GM12878 (cell line): ENCODE data around the gene EFNA4. TPM values are rescaled to one million over a fixed set of nuclear protein-coding genes. Genes with fewer than 3 reads are reported as not detected.

Experiments used
- ATAC-seq: fragments of 200-7000 bp; cut with Tn5 transposase; 3 replicates; pipeline ENCODE4 v1.9.1; 2020; ENCODE audit warnings: mild to moderate bottlenecking, moderate library complexity
- BruUV-seq: library from RNA; stranded (reverse); fragments of 400-500 nt; replicated peaks from 2 replicates; lab custom pipeline; 2021; lab: Mats Ljungman, UMichigan
- CTCF ChIA-PET: fragments of 300-600 bp; sonication (Branson Sonifier 250); formaldehyde crosslinking; extraction: SDS; loops from one replicate; lab custom pipeline; 2021; ENCODE audit warnings: inconsistent platforms; lab: Yijun Ruan, JAX
- POLR2A ChIA-PET: fragments of 350-600 bp; formaldehyde crosslinking; extraction: SDS; loops from one replicate; lab custom pipeline; 2021; ENCODE audit warnings: inconsistent platforms; lab: Charles Lee
- RAD21 ChIA-PET: fragments of 300-600 bp; sonication (Branson Sonifier 250); formaldehyde crosslinking; loops from one replicate; lab custom pipeline; 2023; ENCODE audit warnings: antibody characterized with exemption; ENCODE audit not compliant: unreplicated experiment; lab: Charles Lee
- SMC1A ChIA-PET: fragments of 300-600 bp; sonication (Branson Sonifier 250); formaldehyde crosslinking; loops from one replicate; lab custom pipeline; 2023; ENCODE audit not compliant: unreplicated experiment, uncharacterized antibody; lab: Charles Lee
- DNase-seq: peaks from one replicate; pipeline ENCODE4 v3.0.0-alpha.2; 2011; ENCODE audit warnings: low read depth, low spot score
- FAIRE-seq: peaks from 3 replicates; lab custom pipeline; 2011; peaks lifted over from hg19 to GRCh38; lab: Jason Lieb, UNC
- H2AFZ ChIP-seq: 2 replicates; pipeline ENCODE4 v1.6.0; 2011; ENCODE audit warnings: low read depth, low read length, control low read depth; ENCODE audit not compliant: control insufficient read depth
- H3K27ac ChIP-seq: 2 replicates; pipeline ENCODE4 v1.5.1; 2011; ENCODE audit warnings: control low read depth; ENCODE audit not compliant: control insufficient read depth, insufficient read depth
- H3K27me3 ChIP-seq, 2 experiments: replicated peaks in 1 of 2; 2 replicates each; pipeline versions ENCODE4 v1.6.0 to v1.6.1; 2011; ENCODE audit warnings: low read length in 1 of 2; ENCODE audit not compliant: control insufficient read depth in 2 of 2, insufficient read depth in 2 of 2
- H3K36me3 ChIP-seq, 2 experiments: 2 replicates each; pipeline ENCODE4 v1.5.1; 2011; ENCODE audit warnings: low read length in 1 of 2; ENCODE audit not compliant: control insufficient read depth in 2 of 2, insufficient read depth in 2 of 2
- H3K4me1 ChIP-seq: 2 replicates; pipeline ENCODE4 v1.6.1; 2011; ENCODE audit warnings: mild to moderate bottlenecking, low read length, moderate library complexity, mixed read lengths; ENCODE audit not compliant: control insufficient read depth, insufficient read depth
- H3K4me2 ChIP-seq: 2 replicates; pipeline ENCODE4 v1.6.0; 2011; ENCODE audit warnings: control low read depth; ENCODE audit not compliant: control insufficient read depth, insufficient read depth
- H3K4me3 ChIP-seq: fragments of 200-600 bp; sonication (generic); 2 replicates; pipeline ENCODE4 v1.5.1; 2016
- H3K79me2 ChIP-seq: 2 replicates; pipeline ENCODE4 v1.6.0; 2011; ENCODE audit warnings: low read length; ENCODE audit not compliant: control insufficient read depth, insufficient read depth
- H3K9ac ChIP-seq: 2 replicates; pipeline ENCODE4 v1.8.0; 2011; ENCODE audit warnings: low read length, control low read depth, mixed read lengths; ENCODE audit not compliant: control insufficient read depth, insufficient read depth
- H3K9me3 ChIP-seq: replicated peaks from 3 replicates; pipeline ENCODE4 v1.5.1; 2011; ENCODE audit warnings: mild to moderate bottlenecking, low read length; ENCODE audit not compliant: control insufficient read depth, insufficient read depth
- H4K20me1 ChIP-seq: 2 replicates; pipeline ENCODE4 v1.6.0; 2011; ENCODE audit not compliant: control insufficient read depth, insufficient read depth
- EED ChIP-seq: sonication (generic); IDR thresholded peaks from 2 replicates; pipeline ENCODE4 v1.6.1; 2016; ENCODE audit warnings: antibody characterized with exemption, low read depth
- EGR1 ChIP-seq, 2 experiments: IDR thresholded peaks; 1 replicate in 1 of 2; 2 replicates in 1 of 2; pipeline ENCODE4 v1.6.1; 2011 to 2012; ENCODE audit warnings: low read depth in 2 of 2, low read length in 2 of 2, borderline replicate concordance in 1 of 2, mild to moderate bottlenecking in 1 of 2, moderate library complexity in 1 of 2
- IKZF1 ChIP-seq: fragments of 450-650 bp; conservative IDR thresholded peaks from 2 replicates; pipeline ENCODE4 v1.6.1; 2017; ENCODE audit warnings: antibody characterized with exemption, mild to moderate bottlenecking
- NRF1 ChIP-seq: conservative IDR thresholded peaks from 2 replicates; pipeline ENCODE4 v1.6.1; 2011; ENCODE audit warnings: mild to moderate bottlenecking, low read depth, low read length, improper control_type of control experiment
- PAX5 ChIP-seq: IDR thresholded peaks from 2 replicates; pipeline ENCODE4 v1.6.1; 2011; ENCODE audit warnings: low read depth, low read length, borderline replicate concordance
- SMARCA5 ChIP-seq: fragments of 450-650 bp; IDR thresholded peaks from 2 replicates; pipeline ENCODE4 v1.6.1; 2017; ENCODE audit warnings: mild to moderate bottlenecking
- SPI1 ChIP-seq: IDR thresholded peaks from 2 replicates; pipeline ENCODE4 v1.6.1; 2011; ENCODE audit warnings: low read depth, mild to moderate bottlenecking, low read length, moderate library complexity, borderline replicate concordance; ENCODE audit not compliant: insufficient read depth
- TAF1 ChIP-seq: IDR thresholded peaks from 2 replicates; pipeline ENCODE4 v1.6.1; 2011; ENCODE audit warnings: mild to moderate bottlenecking, low read depth, low read length, borderline replicate concordance
- YY1 ChIP-seq: IDR thresholded peaks from 2 replicates; pipeline ENCODE4 v1.6.1; 2011; ENCODE audit warnings: low read depth, mild to moderate bottlenecking, low read length
- ZNF24 ChIP-seq: fragments of 450-650 bp; IDR thresholded peaks from 2 replicates; pipeline ENCODE4 v1.6.1; 2017; ENCODE audit warnings: antibody characterized with exemption, mild to moderate bottlenecking
- WGBS: methylation state at CpG from one replicate; pipeline ENCODE4 v1.1.6; 2016; ENCODE audit warnings: low lambda C conversion rate; ENCODE audit not compliant: insufficient replicate concordance, insufficient coverage; ENCODE audit errors: missing lambda C conversion rate; 5-methylcytosine and 5-hydroxymethylcytosine counted together
- in situ Hi-C: fragments of 300-500 bp; cut with MboI; formaldehyde crosslinking; loops from 9 replicates; pipeline ENCODE4 v1.14.3; 2018; ENCODE audit warnings: mixed read lengths
- intact Hi-C: fragments of 100-400 bp; cut with micrococcal nuclease; formaldehyde crosslinking; loops from one replicate; pipeline ENCODE4 v1.14.2; 2022; ENCODE audit not compliant: unreplicated experiment
- polyA plus RNA-seq, 11 experiments: library from polyadenylated mRNA; depleted of rRNA in 4 of 11; unstranded in 6 of 11; stranded (reverse) in 5 of 11; fragments of >200 nt; fragmentation: Nextera tagmentation in 4 of 11; fragmentation: Illumina TruSeq in 1 of 11; extraction: Ambion mirVana in 4 of 11; extraction: Trizol in 1 of 11; gene quantifications; 1 replicate in 1 of 11; 2 replicates in 10 of 11; pipeline versions ENCODE4 v1.2.1 to v1.2.3, GENCODE V29; 2011 to 2016; ENCODE audit warnings: inconsistent platforms in 2 of 11, missing spikeins in 2 of 11, low read depth in 1 of 11
- total RNA-seq, 4 experiments: library from RNA; depleted of rRNA in 3 of 4; stranded (reverse); fragments of >200 nt in 3 of 4; fragmentation: Illumina TruSeq in 1 of 4; extraction: Trizol in 1 of 4; gene quantifications; 2 replicates each; pipeline versions ENCODE4 v1.2.1 to v1.2.3, GENCODE V29; 2013 to 2021
- TF ChIP-seq, protein P1 (sequence below), 3 experiments: IDR thresholded peaks in 2 of 3; conservative IDR thresholded peaks in 1 of 3; 2 replicates each; pipeline ENCODE4 v1.5.1; 2011; ENCODE audit warnings: low read depth in 3 of 3, low read length in 3 of 3, mild to moderate bottlenecking in 3 of 3, control low read depth in 2 of 3, moderate library complexity in 2 of 3, inconsistent platforms in 1 of 3, mixed read lengths in 1 of 3; ENCODE audit not compliant: control insufficient read depth in 2 of 3, insufficient read depth in 1 of 3; ENCODE audit errors: extremely low read depth in 1 of 3

The EFNA4 gene
- total and polyA plus RNA-seq, 10 of the 15 experiments (the other 5 are each of a cell fraction or from before 2014, with no cell fraction given): 0.52 to 14.1 (median 4.8) TPM

DNA sequence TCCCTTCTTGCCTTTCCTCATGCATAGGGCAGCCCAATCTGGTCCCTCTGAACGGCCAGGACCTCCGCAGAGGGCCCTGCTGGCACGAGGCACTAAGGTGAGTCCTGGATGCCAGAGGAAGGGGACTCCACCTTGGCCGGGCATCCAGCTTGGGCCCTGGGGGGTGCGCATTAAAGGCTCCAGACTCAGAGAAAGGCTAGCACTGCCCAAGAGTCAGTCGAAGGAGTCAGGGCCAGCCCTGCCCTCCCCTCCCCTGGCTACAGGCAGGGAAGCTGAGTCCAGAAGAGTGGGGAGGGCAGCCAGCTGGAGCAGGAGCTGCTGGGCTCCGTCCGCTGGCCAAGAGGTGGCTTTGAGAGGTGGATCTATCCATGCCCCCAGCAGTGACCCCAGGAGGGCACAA lies 2.8 kb upstream of the EFNA4 start:
- Histone ChIP-seq H3K4me3 (no peak overlapping the region), H3K4me1 (peaks cover 16% of the 10 kb centered on the region), H4K20me1 (no peaks in the 10 kb centered on the region), H2AFZ (no peak overlapping the region), H3K36me3 (no peaks in the 10 kb centered on the region), H3K79me2 (no peaks in the 10 kb centered on the region), H3K27me3 (no peaks in the 10 kb centered on the region), H3K9me3 (no peaks in the 10 kb centered on the region), H3K9ac (no peak overlapping the region), H3K4me2 (no peak overlapping the region), H3K27ac (no peak overlapping the region)
- ChIA-PET CTCF (interaction anchor here (0.9 to 15.5 kb wide), 15 partner anchors 9 to 501 kb away, joined by 3 to 195 read pairs (median 6); partner anchors contain the start of genes ADAM15 and KCNN3), RAD21 (interaction anchor here (0.8 to 2.7 kb wide), 7 partner anchors 9 to 580 kb away, joined by 3 to 22 read pairs (median 10); partner anchors contain the start of gene ADAM15), SMC1A (interaction anchor here (0.6 to 3.5 kb wide), 10 partner anchors 9 to 501 kb away, joined by 3 to 15 read pairs (median 3); partner anchors contain the start of genes ADAM15, FLAD1 and PBXIP1), POLR2A (interaction anchor here (1.3 kb wide), 1 partner anchor 124 kb away, joined by 3 read pairs; the partner anchor contains the start of gene PMVK)
- WGBS: 64% methylated on average over 8 of the region's 8 CpGs
- FAIRE-seq (no peak), ATAC-seq (no peak), DNase-seq (no peak)
- intact Hi-C loops: loop anchor here (1.0 to 5.0 kb wide), 6 partner anchors 15 to 502 kb away; partner anchors contain the start of genes CKS1B, SHC1 and UBE2Q1
- TF ChIP-seq TAF1: no peak
- no peak for TF ChIP-seq EED
- BruUV-seq: no TSS peak
- in situ Hi-C loops: loop anchor here (5.0 kb wide), 1 partner anchor 498 kb away; no protein-coding TSS in a partner anchor

DNA sequence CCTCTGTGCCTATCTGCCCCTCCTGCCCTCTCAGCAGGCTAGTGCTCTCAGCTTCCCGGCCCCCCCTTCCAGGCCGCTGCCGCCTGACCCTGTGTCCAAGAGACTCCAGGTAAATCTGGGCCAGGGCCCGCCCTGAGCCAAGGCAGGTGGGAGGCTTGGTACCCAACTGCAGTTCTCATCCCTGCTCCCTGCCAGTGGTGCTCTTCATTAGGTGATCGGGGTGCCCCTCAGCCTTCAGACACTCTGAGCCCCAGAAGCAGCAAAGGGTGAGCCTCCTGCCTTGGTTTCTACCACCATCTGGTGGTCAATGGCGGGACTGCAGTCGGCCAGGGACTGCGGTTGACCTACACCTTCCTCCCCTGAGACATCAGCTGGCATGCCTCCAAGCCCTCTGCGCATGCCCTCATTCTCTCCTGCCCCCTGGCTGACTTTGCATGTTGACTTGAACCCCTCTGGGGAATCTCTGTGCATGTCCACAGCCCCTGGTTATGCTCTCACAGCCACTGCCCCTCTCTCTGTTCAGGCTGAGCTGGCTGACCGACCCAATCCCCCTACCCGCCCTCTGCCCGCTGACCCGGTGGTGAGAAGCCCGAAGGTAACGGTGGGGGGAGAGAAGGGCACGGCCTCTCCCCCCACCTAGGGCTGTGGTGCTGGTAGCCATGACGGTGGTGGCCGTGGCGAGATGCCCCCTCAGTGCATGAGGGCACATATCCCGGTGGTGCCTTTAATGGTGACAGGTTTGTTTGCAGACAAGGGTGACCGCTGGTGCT lies 2.0 kb upstream of the EFNA4 start:
- Histone ChIP-seq H3K27ac (no peak overlapping the region), H3K79me2 (no peaks in the 10 kb centered on the region), H3K4me3 (no peak overlapping the region; the same call in 1 of the 2 replicates), H3K9me3 (no peaks in the 10 kb centered on the region), H3K4me1 (peaks cover 16% of the 10 kb centered on the region), H4K20me1 (no peaks in the 10 kb centered on the region), H2AFZ (peak overlapping the region; percentile 79), H3K27me3 (no peaks in the 10 kb centered on the region), H3K4me2 (peak overlapping the region; percentile 69), H3K9ac (no peak overlapping the region), H3K36me3 (no peaks in the 10 kb centered on the region)
- 21% methylated on average over 20 of the region's 21 CpGs for WGBS
- in situ Hi-C loops: loop anchor here (5.0 kb wide), 1 partner anchor 499 kb away; no protein-coding TSS in a partner anchor
- CTCF ChIA-PET: interaction anchor here (0.5 to 15.5 kb wide), 52 partner anchors 9 to 582 kb away, joined by 3 to 195 read pairs (median 4); partner anchors contain the start of genes ADAM15, CKS1B, EFNA3 and FLAD1
- no TSS peak for BruUV-seq
- peak; percentile 71 for ATAC-seq
- RAD21 ChIA-PET: interaction anchor here (0.5 to 2.7 kb wide), 20 partner anchors 10 to 581 kb away, joined by 3 to 22 read pairs (median 4); partner anchors contain the start of genes ADAM15, FLAD1, KRTCAP2 and PBXIP1
- FAIRE-seq: peak; percentile 99
- POLR2A ChIA-PET: interaction anchor here (0.7 to 1.3 kb wide), 3 partner anchors 13 to 125 kb away, joined by 3 read pairs; partner anchors contain the start of gene PMVK
- SMC1A ChIA-PET: interaction anchor here (0.6 to 3.5 kb wide), 22 partner anchors 8 to 502 kb away, joined by 3 to 15 read pairs (median 4); partner anchors contain the start of genes ADAM15, FLAD1 and PBXIP1
- intact Hi-C loops: loop anchor here (1.0 to 5.0 kb wide), 6 partner anchors 16 to 503 kb away; partner anchors contain the start of genes CKS1B, SHC1 and UBE2Q1
- peak; percentile 96 for DNase-seq
- TF ChIP-seq EGR1 (IDR thresholded peaks at IDR 0.05; ENCODE audit: borderline replicate concordance in 1 of 2, low read depth in 2 of 2, low read length in 2 of 2) (0 out of 3 replicates have a peak, but pooled peaks of 1 of the 2 experiments have one; percentile 3), NRF1 (peak; percentile 60), ZNF24 (no peak), PAX5 (0 out of 2 replicates have a peak, but pooled peaks have one; percentile 25), YY1 (peak; percentile 78), SPI1 (peak; percentile 10; the same call in 1 of the 2 replicates), SMARCA5 (peak; percentile 37; the same call in 1 of the 2 replicates), IKZF1 (0 out of 2 replicates have a peak, but pooled peaks have one; percentile 21)
- TF ChIP-seq, protein P1, sequence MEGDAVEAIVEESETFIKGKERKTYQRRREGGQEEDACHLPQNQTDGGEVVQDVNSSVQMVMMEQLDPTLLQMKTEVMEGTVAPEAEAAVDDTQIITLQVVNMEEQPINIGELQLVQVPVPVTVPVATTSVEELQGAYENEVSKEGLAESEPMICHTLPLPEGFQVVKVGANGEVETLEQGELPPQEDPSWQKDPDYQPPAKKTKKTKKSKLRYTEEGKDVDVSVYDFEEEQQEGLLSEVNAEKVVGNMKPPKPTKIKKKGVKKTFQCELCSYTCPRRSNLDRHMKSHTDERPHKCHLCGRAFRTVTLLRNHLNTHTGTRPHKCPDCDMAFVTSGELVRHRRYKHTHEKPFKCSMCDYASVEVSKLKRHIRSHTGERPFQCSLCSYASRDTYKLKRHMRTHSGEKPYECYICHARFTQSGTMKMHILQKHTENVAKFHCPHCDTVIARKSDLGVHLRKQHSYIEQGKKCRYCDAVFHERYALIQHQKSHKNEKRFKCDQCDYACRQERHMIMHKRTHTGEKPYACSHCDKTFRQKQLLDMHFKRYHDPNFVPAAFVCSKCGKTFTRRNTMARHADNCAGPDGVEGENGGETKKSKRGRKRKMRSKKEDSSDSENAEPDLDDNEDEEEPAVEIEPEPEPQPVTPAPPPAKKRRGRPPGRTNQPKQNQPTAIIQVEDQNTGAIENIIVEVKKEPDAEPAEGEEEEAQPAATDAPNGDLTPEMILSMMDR (IDR thresholded peaks at IDR 0.05 in 2 of 3, conservative IDR thresholded peaks at IDR 0.05 in 1 of 3; ENCODE audit: control insufficient read depth in 2 of 3, extremely low read depth in 1 of 3, insufficient read depth in 1 of 3, low read depth in 3 of 3, low read length in 3 of 3): peak; percentile 99 to 100 (median 99); a peak in 5 of 6 replicates
